ENCODE results near the gene PSME3.

DNA sequence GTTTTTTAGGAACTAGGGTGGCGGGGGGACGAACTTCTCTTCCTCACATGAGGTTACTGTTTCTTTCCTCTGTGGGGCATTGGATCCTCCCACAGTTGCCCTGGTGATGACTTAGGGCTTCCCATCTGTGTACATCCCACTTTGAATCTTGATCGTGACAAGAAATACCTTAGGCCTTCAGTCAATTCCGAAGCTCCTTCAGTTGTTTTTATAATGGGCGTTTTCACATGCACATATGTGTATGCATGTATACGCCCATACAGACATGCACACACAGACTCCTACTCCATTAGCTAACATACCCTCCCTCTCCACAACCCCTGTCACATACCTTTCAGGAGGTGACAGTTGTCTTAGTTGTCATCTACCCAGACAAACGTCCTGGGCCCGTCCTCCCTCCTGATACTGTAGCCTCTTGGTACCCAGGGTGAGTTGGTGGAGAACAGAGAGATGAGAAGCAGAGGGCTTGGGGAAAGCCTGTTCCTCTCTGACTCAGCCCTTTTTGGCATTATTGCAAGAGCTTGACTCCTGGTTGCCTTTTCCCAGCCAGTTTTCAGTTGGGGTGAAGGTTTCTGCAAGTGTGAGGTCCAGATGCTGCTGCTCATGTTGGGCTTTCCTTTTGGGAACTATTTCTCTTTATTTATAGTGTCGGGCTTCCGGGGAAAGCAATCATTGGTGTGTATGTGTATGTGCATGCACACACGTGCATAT, 8.9 kb downstream of the PSME3 start:
- TF ChIP-seq SRF (CRISPR knock-in tag; IDR thresholded peaks at IDR 0.05) (no peak), MCM5 (IDR thresholded peaks at IDR 0.05; ENCODE audit: low read depth) (no peak)

Data from K562 (cell line).